Nephron (organoid): ENCODE measurements around the gene TNFSF15.
"Not testable (repeated sequence)": the region's sequence is repeated elsewhere in the genome, so short reads cannot be mapped to it uniquely, and the experiment has no call there.

Experiments
- H3K27ac Mint-ChIP-seq, 3 experiments: 2 replicates each; pipeline ENCODE4 v1.8.0; 2020; ENCODE audit warnings: mixed read lengths in 3 of 3, mild to moderate bottlenecking in 2 of 3, moderate library complexity in 1 of 3
- H3K27me3 Mint-ChIP-seq: 2 replicates; pipeline ENCODE4 v1.8.0; 2021; ENCODE audit warnings: low read depth, mild to moderate bottlenecking, moderate library complexity, mixed read lengths
- H3K36me3 Mint-ChIP-seq: 2 replicates; pipeline ENCODE4 v1.8.0; 2020; ENCODE audit warnings: low read depth, mixed read lengths
- H3K4me1 Mint-ChIP-seq: 2 replicates; pipeline ENCODE4 v1.8.0; 2020; ENCODE audit warnings: mixed read lengths
- H3K4me3 Mint-ChIP-seq, 3 experiments: 2 replicates each; pipeline ENCODE4 v1.8.0; 2020; ENCODE audit warnings: mild to moderate bottlenecking in 3 of 3, mixed read lengths in 3 of 3, moderate library complexity in 2 of 3
- H3K9me3 Mint-ChIP-seq: 2 replicates; pipeline ENCODE4 v1.8.0; 2020; ENCODE audit warnings: mixed read lengths
- CTCF ChIP-seq, 3 experiments: fragments of 200-600 bp; sonication (generic); IDR thresholded peaks; one replicate each; pipeline ENCODE4 v1.5.0; 2021; ENCODE audit warnings: antibody characterized with exemption in 3 of 3; ENCODE audit not compliant: unreplicated experiment in 3 of 3

Gene TNFSF15

GRCh38 chr9:114745879-114746550 is 59.8 kb downstream of the TNFSF15 start:
- Mint-ChIP-seq H3K4me3 (no peak overlapping the region), H3K27ac (peak overlapping the region; percentile 14 to 43 (median 29)), H3K36me3 (no peaks in the 10 kb centered on the region), H3K4me1 (peaks cover 19% of the 10 kb centered on the region), H3K9me3 (no peaks in the 10 kb centered on the region), H3K27me3 (no peaks in the 10 kb centered on the region)
- TF ChIP-seq CTCF (IDR thresholded peaks at IDR 0.05; ENCODE audit: unreplicated experiment in 3 of 3), result no peak

DNA sequence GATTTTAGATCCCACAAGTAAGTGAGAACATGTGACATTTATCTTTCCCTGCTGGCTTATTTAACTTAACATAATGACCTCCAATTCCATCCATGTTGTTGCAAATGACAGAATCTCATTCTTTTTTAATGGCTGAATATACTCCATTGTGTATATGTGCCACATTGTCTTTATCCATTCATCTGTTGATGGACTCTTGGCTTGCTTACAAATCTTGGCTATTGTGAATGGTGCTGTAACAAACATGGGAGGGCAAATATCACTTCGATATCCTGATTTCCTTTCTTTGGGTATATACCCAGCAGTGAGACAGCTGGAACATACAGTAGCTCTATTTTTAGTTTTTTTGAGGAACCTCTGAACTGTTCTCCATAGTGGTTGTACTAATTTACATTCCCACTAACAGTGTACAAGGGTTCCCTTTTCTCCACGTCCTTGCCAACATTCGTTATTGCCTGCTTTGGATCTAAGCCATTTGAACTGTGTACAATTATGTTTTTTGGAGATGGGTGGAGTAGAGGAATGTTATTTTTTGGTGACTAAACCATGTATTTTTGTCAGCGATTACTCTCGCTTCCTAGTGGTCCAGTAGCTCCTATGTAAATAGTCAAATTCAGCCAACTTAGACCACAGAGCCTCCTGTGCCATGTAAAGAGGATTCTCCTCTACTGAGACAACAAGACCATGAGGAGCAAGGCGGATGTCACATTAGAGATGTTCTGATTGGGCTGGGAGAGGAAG is 60.6 kb downstream of the TNFSF15 start:
- no peaks in the 10 kb centered on the region for H3K9me3 Mint-ChIP-seq
- peak overlapping the region in 2 of 3 experiments; percentile 20 to 29 for H3K27ac Mint-ChIP-seq
- H3K4me3 Mint-ChIP-seq, result no peak overlapping the region
- no peaks in the 10 kb centered on the region for H3K36me3 Mint-ChIP-seq
- peaks cover 19% of the 10 kb centered on the region for H3K4me1 Mint-ChIP-seq
- TF ChIP-seq CTCF (IDR thresholded peaks at IDR 0.05; ENCODE audit: unreplicated experiment in 3 of 3), result no peak
- no peaks in the 10 kb centered on the region for H3K27me3 Mint-ChIP-seq

- peaks cover 23% of the 10 kb centered on the region for H3K4me1 Mint-ChIP-seq
- no peak for TF ChIP-seq CTCF (IDR thresholded peaks at IDR 0.05; ENCODE audit: unreplicated experiment in 3 of 3)
- H3K27ac Mint-ChIP-seq, result no peak overlapping the region
- H3K27me3 Mint-ChIP-seq, result peaks cover 6% of the 10 kb centered on the region
- H3K4me3 Mint-ChIP-seq, result no peak overlapping the region
- H3K36me3 Mint-ChIP-seq, result no peaks in the 10 kb centered on the region
- no peaks in the 10 kb centered on the region for H3K9me3 Mint-ChIP-seq
These were observed 62.4 kb downstream of the TNFSF15 start for GRCh38 chr9:114743446-114743845.

GRCh38 chr9:114742947-114743346 is 62.9 kb downstream of the TNFSF15 start:
- no peak for TF ChIP-seq CTCF (IDR thresholded peaks at IDR 0.05; ENCODE audit: unreplicated experiment in 3 of 3)
- H3K4me1 Mint-ChIP-seq, result peaks cover 23% of the 10 kb centered on the region
- peaks cover 6% of the 10 kb centered on the region for H3K27me3 Mint-ChIP-seq
- no peak overlapping the region for H3K4me3 Mint-ChIP-seq
- H3K36me3 Mint-ChIP-seq, result no peaks in the 10 kb centered on the region
- no peak overlapping the region for H3K27ac Mint-ChIP-seq
- H3K9me3 Mint-ChIP-seq, result no peaks in the 10 kb centered on the region

- peaks cover 10% of the 10 kb centered on the region for H3K27me3 Mint-ChIP-seq
- H3K27ac Mint-ChIP-seq, H3K9me3 Mint-ChIP-seq, H3K4me3 Mint-ChIP-seq, H3K36me3 Mint-ChIP-seq: not testable (repeated sequence)
- peaks cover 14% of the 10 kb centered on the region for H3K4me1 Mint-ChIP-seq
These were observed 64.3 kb downstream of the TNFSF15 start for GRCh38 chr9:114741521-114741920.

- Mint-ChIP-seq H3K27ac (peak overlapping the region in 1 of 3 experiments; percentile 26), H3K36me3 (no peaks in the 10 kb centered on the region), H3K4me3 (no peak overlapping the region), H3K4me1 (peaks cover 10% of the 10 kb centered on the region), H3K27me3 (peaks cover 11% of the 10 kb centered on the region), H3K9me3 (no peaks in the 10 kb centered on the region)
- TF ChIP-seq CTCF (IDR thresholded peaks at IDR 0.05; ENCODE audit: unreplicated experiment in 3 of 3), result peak; percentile 78 to 81 (median 79)
These were observed 67.1 kb downstream of the TNFSF15 start for GRCh38 chr9:114738581-114739316.
